Dermis blood vessel endothelial cell (primary cell): Measurements from ENCODE around the gene CTU1. TPM values are rescaled to one million over a fixed set of nuclear protein-coding genes. Genes with fewer than 3 reads are reported as not detected.
A peak's percentile ranks its signal among the peaks of the same experiment; 100 is the strongest.

Source experiments
- DNase-seq: peaks from one replicate; pipeline ENCODE4 v3.0.0; 2010
- total RNA-seq: library from RNA; depleted of rRNA; stranded (reverse); fragments of >200 nt; gene quantifications from 2 replicates; pipeline ENCODE4 v1.2.3, GENCODE V29; 2014

The CTU1 gene
- total RNA-seq, 1 donor from 2014 or later, result 15.8 TPM

DNA sequence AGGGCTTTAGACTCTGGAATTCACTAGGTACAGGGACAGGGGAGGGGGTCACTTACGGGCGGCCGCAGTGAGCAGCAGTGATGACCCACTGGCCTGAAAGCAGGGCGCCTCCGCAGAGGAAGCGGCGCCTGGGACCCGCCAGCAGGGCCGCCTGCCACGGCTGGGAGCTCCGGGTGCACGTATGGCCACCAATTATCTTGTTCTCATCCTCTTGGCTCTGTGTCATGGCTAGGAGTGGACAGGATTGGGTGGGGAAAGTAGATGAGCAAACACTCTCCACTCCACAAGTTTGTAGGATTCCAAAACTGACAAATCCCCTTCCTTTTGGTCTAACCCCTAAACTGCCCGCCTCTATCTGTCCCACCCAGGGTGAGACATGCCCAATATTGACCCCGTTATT, 26.7 kb downstream of the CTU1 start:
- DNase-seq, result no peak

DNA sequence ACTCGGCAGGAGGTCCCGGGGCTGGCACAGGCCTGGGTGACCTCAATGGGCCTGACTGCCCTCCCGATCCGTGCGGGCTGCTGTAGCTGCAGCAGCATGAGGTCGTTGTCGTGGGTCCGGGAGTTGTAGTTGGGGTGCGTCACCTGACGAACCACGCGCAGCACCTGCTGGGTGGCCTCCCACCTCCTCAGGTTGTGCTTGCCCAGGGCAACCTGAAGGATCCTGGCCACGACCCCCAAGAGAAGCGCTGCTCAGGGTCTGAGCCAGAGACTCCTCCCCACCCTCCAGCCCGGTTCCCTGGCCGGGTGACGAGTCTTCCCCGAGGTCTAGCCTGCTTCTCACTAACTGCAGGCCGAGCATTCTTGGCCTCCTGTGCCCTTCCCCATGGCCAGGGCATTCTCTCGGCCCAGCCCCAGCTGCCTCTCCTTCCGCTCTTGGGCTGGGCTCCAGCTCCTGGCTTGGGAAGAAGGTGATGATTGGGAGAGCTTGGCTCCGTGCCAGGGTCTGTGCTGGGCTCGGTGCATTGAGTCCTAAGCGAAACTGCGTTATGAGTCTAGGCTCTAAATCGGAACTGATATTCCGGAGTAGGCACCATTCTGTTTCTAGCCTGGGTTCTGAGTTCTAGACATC, 28.6 kb downstream of the CTU1 start:
- no peak for DNase-seq

DNA sequence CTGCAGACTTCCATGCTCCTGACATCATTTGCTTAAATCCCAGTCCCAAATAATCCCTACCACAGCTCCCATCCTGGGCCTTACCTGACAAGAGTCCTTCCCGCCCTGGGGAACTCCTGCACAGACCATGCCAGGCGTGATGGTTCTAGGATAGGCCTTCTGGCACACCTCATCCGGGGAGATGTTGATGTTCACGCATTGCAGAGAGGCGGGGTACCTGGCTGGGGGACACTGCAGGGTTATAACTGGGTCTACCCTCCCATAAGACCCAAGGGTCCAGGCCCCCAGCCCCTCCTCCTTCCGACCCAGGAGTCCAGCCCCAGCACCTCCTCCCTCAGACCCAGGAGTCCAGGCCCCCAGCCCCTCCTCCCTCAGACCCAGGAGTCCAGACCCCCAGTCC, 29.5 kb downstream of the CTU1 start:
- no peak for DNase-seq

DNA sequence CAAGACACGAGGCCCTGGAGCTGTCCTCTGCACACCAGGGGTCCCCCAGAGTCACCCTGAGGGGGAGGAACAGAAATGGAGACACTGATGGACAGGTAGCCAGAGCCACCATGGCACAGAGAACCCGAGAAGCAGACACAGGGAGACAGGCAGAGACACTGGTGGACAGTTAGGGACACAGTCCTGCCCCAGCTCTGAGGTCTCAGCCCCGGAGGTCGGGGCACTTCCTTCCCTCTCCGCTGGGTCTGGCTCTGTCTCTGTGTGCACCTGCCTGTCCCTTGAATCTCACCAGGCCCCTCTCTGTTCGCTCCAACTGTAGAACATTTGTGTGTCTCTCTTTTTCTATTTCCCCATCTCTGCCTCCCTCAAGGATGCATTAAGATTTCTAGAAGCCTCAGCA, 30.1 kb downstream of the CTU1 start:
- no peak for DNase-seq

DNA sequence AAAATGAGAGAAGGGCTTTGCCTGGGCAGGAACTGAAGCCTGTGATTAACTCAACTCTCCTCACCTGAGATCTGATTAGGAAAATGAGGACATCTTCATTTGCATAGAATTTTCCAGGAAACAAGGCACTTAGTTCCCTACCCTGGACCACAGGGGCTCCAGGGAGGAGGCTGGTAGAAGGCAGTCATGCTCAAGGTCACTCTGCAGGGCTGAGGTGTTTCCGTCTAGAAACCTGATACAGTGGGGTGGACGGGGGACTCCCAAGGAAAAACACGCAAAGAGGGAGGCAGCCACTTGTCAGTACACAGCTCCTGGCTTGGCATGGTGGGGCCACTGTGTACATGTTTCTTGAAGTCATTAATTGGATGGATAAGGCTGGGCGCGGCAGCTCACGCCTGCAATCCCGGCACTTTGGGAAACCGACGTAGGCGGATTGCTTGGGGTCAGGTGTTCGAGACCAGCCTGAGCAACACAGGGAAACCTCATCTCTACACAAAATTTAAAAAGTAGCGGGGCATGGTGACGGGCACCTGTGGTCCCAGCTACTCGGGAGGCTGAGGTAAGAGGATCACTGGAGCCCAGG, 31.5 kb downstream of the CTU1 start:
- no peak for DNase-seq

DNA sequence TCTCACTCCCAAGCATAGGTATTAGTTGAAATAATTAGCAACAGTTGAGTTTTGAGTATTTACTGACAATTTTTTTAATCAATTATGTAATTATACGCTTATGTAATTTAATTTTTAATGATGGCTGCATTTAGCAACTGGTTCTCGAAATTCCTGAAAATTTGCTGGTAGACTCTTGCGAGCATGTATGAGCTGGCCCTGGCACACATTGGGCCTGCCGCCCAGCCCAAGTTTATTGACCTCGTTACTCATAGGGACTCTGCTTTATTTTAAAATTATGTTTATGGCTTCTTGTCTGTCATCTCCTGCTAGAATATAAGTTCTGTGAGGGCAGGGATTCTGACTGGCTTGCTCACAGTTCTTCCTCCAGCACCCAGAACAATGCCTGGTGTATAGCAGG, 32.2 kb downstream of the CTU1 start:
- DNase-seq, result no peak

DNA sequence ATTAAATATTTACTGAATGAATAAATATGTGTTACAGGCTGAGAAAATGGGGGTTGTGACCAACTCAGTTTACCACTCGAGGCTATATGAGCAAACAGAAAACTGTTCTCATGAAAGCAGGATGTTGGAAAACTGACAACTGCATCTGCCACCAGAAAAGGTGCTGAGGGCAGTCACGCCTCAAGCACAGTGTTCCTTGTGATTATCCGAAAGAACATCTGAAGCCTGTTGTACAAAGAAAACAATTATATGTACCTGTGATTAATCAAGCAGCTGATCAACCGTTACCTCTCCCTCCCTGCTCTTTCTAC, 37.2 kb downstream of the CTU1 start:
- DNase-seq, result no peak

DNA sequence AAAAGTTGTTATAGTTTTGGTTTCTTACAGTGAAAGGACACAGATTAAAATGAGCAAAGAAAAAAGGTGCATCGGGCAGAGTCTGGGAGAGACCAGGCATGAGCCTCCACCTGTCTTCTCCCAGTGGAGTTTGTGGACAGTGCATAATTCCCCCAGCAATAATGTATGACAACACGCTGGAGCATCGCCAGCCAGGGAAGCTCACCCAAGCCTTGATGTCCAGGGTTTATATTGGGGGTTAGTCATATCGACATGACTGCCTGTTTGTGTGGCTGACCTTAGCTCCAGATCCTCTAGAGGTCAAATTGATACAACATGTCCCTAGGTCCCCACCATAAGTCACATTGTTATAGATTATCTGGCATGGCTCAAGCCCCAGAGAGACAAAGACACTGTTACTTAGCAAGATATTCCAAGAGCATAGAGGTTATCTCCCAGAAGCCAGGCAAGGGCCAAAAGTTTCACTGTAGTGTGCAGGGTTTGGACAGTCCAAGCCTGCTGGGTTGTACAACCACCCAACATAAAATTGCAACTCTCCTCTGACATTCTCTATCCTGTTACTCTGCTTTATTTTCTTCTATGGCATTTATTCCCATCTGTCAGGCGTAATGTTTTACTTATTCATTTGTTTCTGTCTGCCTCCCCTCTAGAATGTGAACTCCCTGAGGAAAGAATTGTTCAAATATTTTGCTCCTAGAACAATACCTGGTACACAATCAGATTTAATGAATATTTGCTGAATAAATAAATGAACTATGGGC, 37.7 kb downstream of the CTU1 start:
- DNase-seq, result no peak

DNA sequence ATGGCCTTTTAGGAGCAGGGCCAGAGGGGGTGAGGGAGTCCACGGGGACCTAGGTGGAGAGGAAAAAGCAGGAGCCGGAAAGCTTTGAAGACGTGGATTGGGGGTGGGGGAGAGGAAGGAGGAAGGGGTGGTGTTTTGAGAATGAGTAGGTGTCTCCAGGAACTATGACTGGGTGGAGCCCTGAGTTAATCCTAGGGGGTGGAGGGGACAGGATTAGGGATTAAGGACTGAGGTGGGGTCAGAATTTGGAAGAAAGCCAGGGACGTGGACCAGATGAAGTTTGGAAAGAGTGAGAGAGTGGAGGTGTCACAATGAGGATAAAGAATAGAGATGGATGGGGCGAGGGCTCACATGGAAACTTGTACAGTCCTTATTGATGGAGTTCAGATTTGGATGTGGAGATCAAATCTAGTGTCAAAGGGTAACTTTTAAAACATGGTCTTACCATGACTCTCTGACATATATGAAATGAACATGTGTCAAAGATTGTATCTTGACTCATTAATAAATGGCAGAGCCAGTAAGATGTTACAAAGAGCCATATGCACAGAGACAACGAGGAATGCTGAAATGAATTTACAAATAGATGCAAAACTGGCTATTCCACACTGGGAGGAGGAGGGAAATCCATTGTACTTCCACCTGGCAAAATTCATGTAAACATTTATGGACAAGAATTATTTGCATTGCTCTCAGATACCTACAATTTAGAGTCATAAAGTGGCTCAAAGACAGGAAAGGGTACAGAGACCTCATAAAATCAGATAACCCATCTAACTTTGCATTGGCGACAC, 41.6 kb downstream of the CTU1 start:
- DNase-seq, result no peak

DNA sequence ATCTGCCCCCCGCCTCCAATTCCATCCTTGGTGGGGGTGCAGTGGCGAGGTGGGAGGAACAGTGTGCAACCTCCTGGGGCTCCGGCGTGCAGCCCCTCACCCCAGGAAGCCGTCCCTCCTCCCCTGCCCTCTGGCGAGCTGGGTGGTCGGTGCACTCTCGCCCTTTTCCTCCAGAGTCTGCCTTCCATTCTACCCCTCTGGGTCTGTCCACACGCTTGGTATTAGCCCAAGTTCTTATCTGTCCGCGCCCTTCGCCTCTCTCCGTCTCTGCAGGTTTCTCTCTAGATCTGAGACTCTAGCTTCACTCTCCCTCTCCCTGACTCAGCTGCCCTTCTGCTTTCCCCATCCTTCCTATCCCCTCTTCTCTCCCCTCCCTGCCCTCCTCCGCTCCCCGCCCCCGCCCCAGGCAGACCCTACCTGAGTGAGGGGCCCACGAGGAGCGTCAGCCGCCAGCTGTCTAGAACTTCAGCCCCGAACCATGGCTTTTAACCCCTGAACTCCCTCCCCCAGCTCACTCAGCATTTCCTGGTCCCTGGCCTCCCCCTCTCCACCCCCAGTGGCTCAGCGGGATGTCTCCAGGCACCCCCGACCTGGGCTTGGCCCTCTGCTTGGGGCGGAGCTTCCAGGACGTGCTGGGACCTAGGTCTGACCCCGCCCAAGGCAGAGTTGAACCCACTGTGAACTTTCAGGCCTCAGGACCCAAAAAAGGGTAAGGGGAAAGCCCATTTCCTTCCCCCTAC, 42.8 kb downstream of the CTU1 start:
- DNase-seq, result no peak

DNA sequence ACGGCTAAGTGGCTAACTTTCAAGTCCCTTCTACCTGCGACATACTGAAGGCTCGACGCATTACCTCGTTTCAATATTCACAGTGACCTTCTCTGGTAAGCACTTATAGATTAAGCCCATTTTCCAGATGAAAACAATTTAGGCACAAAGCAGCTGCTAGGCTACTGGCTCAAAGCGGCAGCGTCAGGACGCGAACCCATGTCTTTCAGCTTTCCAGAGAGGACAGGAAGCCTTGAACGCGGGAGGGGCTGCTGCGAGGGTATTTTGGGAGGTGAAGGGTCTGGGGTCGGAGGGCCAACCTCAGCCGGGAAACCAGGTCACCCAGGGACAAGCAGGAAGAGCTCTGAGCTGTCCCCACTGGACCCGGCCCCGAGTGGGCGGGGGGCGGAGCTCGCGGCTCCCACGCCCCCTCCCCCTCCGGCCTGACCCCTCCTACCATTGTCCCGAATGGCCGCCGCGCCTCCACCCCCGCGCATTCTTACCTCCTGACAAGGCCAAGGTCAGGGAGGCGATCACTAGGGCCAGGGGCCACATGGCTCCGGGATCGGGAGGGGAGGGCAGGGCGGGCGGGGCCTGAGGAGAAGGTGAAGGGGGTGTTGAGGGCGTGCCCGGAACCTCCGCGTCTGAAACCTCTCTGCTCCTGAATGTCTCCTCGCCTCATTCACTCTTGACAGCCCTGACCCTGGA, 43.5 kb downstream of the CTU1 start, which contains the start of gene KLK13:
TSS of gene KLK13 (minus strand) at position 559 of the 687 bp plus-strand sequence. CDS start at position 534, 25 bp downstream.
- peak; percentile 11 for DNase-seq

DNA sequence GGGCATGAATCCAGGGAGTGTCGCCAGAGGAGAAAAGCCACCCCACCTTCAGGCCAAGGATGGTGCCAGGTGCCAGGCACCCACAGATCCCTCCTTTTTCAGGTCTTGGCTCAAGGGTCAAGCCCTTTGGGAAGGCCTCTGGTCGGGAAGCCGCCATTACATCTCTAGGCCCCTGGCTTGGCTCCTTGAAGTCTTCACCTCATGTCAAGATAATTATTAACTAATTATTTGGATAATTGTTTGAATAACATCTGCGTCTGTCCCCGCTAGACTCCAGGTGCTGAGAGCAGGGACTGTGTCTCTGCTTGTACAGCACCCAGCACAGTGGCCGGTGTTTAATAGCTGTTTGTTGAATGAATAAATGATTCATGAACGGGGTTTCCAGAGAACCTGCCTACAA, 44.5 kb downstream of the CTU1 start:
- DNase-seq, result no peak

DNA sequence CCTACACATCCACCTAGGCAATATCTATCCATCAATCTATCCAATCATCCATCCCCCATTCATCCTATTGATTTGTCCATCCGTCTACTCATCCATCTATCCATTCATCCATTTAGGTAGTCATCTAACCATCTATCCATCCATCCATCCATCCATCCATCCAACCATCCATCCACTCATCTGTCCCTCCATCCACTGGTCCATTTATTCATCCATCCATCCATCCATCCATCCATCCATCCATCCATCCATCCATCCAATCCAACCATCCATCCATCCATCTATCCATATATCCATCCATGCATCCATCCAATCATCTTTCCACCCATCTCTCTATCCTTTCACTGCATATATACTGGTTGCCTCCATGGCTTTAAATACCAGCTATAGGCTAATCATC, 47.2 kb downstream of the CTU1 start:
- no peak for DNase-seq

DNA sequence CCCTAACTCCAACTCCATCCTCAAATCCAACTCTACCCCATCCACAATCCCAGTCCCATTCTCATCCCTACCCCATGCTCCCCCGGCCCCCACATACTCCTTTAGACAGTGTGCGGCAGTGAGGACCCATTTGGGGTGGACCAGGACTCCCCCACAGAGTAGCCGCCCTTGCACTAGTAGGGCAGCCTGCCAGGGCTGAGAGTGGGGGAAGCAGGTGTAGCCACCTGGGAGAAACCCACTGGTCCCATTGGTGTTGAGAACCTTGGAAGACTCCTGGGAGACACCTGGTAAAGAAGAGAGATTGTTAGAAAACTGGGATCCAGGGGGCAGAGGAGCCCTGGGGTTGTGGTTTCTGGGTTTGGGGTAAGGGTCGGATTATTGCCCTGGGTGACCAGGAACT, 47.9 kb downstream of the CTU1 start:
- DNase-seq, result no peak

DNA sequence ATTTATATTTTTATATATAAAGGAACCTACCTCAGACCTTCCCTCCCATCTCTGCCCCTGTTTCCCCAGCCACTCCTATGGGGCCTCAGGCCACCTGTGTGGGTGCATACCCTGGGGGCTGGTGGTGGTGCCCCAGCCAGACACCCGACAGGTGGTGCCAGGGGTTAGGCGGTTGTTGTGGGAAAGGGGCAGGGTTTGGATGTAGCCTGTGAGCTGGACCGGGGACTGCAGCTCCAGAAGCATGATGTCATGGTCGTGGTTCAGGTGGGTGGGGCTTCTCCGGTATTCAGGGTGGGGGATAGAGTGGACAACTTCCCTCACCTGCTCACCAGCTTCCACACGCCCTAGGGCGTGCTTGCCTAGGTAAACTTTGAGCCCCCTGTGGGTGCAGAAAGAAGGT, 48.5 kb downstream of the CTU1 start:
- no peak for DNase-seq

DNA sequence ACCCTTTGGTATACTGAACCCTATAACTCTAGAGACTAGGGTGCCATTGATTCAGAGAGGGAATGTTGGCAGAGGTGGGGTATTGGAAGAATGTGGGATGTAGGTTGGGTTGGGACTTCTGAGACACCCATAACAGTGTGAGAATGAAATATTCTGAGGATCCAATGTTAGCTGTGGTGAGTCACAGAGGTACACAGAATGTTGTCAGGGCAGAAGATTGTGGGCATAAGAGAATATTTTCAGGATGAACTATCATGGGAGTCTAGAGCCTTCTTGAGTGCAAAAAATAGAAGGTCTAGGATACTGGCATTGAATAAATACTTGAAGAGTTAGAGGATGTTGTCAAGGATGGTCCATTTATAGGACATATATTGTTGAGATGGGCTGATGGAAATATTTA, 52.3 kb downstream of the CTU1 start:
- DNase-seq, result no peak

Other genes starting within 250 kb of the CTU1 start
- gene KLK2, start 235.0 kb downstream of the CTU1 start, total RNA-seq, result 0.14 TPM in 1 of 2 replicates, not detected in the other
- gene KLK4, start 197.0 kb downstream of the CTU1 start, total RNA-seq, result not detected in 2 replicates
- not detected in 2 replicates for gene KLK5, start 155.4 kb downstream of the CTU1 start, total RNA-seq
- not detected in 2 replicates for gene KLK6, start 138.8 kb downstream of the CTU1 start, total RNA-seq
- gene KLK7, start 124.5 kb downstream of the CTU1 start, total RNA-seq, result under 0.01 TPM in 1 of 2 replicates, not detected in the other
- not detected in 2 replicates for gene KLK8, start 106.8 kb downstream of the CTU1 start, total RNA-seq
- 0.09 and 1.0 TPM in 2 replicates for gene KLK10, start 88.7 kb downstream of the CTU1 start, total RNA-seq
- gene KLK11, start 81.8 kb downstream of the CTU1 start, total RNA-seq, result not detected in 2 replicates
- gene KLK12, start 73.4 kb downstream of the CTU1 start, total RNA-seq, result not detected in 2 replicates
- gene KLK13, start 43.3 kb downstream of the CTU1 start, total RNA-seq, result not detected in 2 replicates
- not detected in 2 replicates for gene KLK14, start 25.5 kb downstream of the CTU1 start, total RNA-seq
- gene SIGLEC9, start 16.5 kb upstream of the CTU1 start, total RNA-seq, result 0.19 TPM in 1 of 2 replicates, not detected in the other
- gene SIGLEC7, start 33.9 kb upstream of the CTU1 start, total RNA-seq, result not detected in 2 replicates
- gene CD33, start 116.7 kb upstream of the CTU1 start, total RNA-seq, result not detected in 2 replicates
- not detected in 2 replicates for gene SIGLECL1, start 142.7 kb upstream of the CTU1 start, total RNA-seq
- not detected in 2 replicates for gene IGLON5, start 203.2 kb upstream of the CTU1 start, total RNA-seq
- 0.09 and 0.17 TPM in 2 replicates for gene VSIG10L, start 233.7 kb upstream of the CTU1 start, total RNA-seq